Tibial artery (tissue), 4 donors: ENCODE results near the gene NRXN3.

Experiments
- DNase-seq, 2 donors: peaks; one replicate each; pipeline ENCODE4 v3.0.0-alpha.2; 2019
- H3K27ac ChIP-seq, 2 donors: fragments of 200-600 bp; sonication (generic) in 1 of 2; 1 replicate in 1 of 2; 2 replicates in 1 of 2; pipeline ENCODE4 v1.5.1; 2018 to 2019; ENCODE audit warnings: mild to moderate bottlenecking in 1 of 2
- H3K27me3 ChIP-seq, 2 donors: fragments of 200-600 bp; sonication (generic) in 1 of 2; one replicate each; pipeline versions ENCODE4 v1.5.1 to v1.6.0; 2016 to 2019
- H3K36me3 ChIP-seq, 3 donors: fragments of 200-600 bp; sonication (generic) in 2 of 3; one replicate each; pipeline ENCODE4 v1.5.1; 2016 to 2019; ENCODE audit warnings: mild to moderate bottlenecking in 2 of 3
- H3K4me1 ChIP-seq, 4 donors: fragments of 200-600 bp; sonication (generic) in 2 of 4; 1 replicate in 3 of 4; 2 replicates in 1 of 4; pipeline ENCODE4 v1.5.1; 2016 to 2019
- H3K4me3 ChIP-seq, 2 donors: fragments of 200-600 bp; sonication (generic) in 1 of 2; 1 replicate in 1 of 2; 2 replicates in 1 of 2; pipeline ENCODE4 v1.5.1; 2018 to 2019; ENCODE audit warnings: mild to moderate bottlenecking in 2 of 2
- H3K9me3 ChIP-seq, 3 donors: fragments of 200-600 bp; sonication (generic) in 1 of 3; one replicate each; pipeline ENCODE4 v1.5.1; 2016 to 2019
- intact Hi-C: fragments of 100-400 bp; cut with DNase I; formaldehyde crosslinking; loops from one replicate; pipeline ENCODE4 v1.15.0; 2023; ENCODE audit warnings: low total_unique reads
- TF ChIP-seq, protein P1 (sequence below), 2 experiments: fragments of 200-600 bp in 1 of 2; fragments of 450-650 bp in 1 of 2; IDR thresholded peaks; one replicate each; pipeline ENCODE4 v1.5.1; 2017 to 2019; ENCODE audit warnings: antibody characterized with exemption in 2 of 2, mild to moderate bottlenecking in 1 of 2, moderate library complexity in 1 of 2

NRXN3 gene

DNA sequence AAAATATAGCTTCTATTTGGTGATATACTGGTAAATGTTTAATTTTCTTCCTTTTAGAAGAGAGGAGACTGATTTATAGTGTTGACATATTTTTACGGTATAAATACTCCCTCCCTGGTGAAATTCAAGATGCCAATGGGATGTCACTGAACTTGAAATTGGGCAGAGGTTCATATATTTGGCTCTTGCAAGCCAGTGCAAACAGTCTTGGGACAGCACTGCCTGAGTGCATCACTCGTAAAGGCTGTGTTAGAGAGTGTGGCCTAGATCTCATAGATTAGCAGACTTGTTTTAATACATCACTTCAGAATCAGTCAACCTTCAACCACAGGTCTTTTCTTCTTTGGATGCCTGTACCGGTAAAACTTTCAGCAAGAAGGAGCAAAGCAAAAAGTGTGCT lies 681.0 kb downstream of the NRXN3 start:
- no peak for DNase-seq
- H3K27me3 ChIP-seq: no peaks in the 10 kb centered on the region
- no peaks in the 10 kb centered on the region for H3K36me3 ChIP-seq
- H3K4me3 ChIP-seq: no peak overlapping the region
- H3K27ac ChIP-seq: no peak overlapping the region
- no peaks in the 10 kb centered on the region for H3K9me3 ChIP-seq
- TF ChIP-seq, protein P1, sequence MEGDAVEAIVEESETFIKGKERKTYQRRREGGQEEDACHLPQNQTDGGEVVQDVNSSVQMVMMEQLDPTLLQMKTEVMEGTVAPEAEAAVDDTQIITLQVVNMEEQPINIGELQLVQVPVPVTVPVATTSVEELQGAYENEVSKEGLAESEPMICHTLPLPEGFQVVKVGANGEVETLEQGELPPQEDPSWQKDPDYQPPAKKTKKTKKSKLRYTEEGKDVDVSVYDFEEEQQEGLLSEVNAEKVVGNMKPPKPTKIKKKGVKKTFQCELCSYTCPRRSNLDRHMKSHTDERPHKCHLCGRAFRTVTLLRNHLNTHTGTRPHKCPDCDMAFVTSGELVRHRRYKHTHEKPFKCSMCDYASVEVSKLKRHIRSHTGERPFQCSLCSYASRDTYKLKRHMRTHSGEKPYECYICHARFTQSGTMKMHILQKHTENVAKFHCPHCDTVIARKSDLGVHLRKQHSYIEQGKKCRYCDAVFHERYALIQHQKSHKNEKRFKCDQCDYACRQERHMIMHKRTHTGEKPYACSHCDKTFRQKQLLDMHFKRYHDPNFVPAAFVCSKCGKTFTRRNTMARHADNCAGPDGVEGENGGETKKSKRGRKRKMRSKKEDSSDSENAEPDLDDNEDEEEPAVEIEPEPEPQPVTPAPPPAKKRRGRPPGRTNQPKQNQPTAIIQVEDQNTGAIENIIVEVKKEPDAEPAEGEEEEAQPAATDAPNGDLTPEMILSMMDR (IDR thresholded peaks at IDR 0.05): no peak
- intact Hi-C loops: no loop called here
- no peaks in the 10 kb centered on the region for H3K4me1 ChIP-seq

DNA sequence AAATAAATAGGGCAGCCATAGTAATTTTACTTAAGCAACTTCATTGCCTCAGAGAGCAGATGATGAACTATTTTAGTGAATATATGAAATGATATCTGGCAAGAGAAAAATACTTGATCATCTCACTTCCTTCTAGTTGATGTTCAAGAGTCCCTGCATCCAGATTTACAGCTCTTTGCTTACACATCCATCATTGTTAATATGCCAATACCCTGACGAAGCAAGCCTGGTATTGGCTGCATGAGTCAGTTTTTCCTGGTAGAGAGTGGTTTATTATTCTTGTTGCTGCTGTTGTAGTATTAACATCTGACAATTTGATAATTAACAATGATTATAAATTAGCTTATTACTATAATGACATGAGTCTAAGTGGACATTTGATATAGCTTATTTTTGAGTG lies 681.9 kb downstream of the NRXN3 start:
- TF ChIP-seq, protein P1 (IDR thresholded peaks at IDR 0.05): no peak
- H3K36me3 ChIP-seq: no peaks in the 10 kb centered on the region
- H3K27me3 ChIP-seq: no peaks in the 10 kb centered on the region
- H3K9me3 ChIP-seq: no peaks in the 10 kb centered on the region
- DNase-seq: no peak
- H3K27ac ChIP-seq: no peak overlapping the region
- H3K4me3 ChIP-seq: no peak overlapping the region
- intact Hi-C loops: no loop called here
- H3K4me1 ChIP-seq: no peaks in the 10 kb centered on the region

- no peaks in the 10 kb centered on the region for H3K9me3 ChIP-seq
- no peak overlapping the region for H3K4me3 ChIP-seq
- H3K4me1 ChIP-seq: no peaks in the 10 kb centered on the region
- no peak overlapping the region for H3K27ac ChIP-seq
- TF ChIP-seq, protein P1 (IDR thresholded peaks at IDR 0.05): no peak
- H3K36me3 ChIP-seq: no peaks in the 10 kb centered on the region
- no peak for DNase-seq
- no peaks in the 10 kb centered on the region for H3K27me3 ChIP-seq
- intact Hi-C loops: no loop called here
Observed at GRCh38 chr14:78857974-78858373, 687.8 kb downstream of the NRXN3 start.

- H3K27me3 ChIP-seq: no peaks in the 10 kb centered on the region
- H3K4me3 ChIP-seq: no peak overlapping the region
- no peak for DNase-seq
- intact Hi-C loops: no loop called here
- no peaks in the 10 kb centered on the region for H3K4me1 ChIP-seq
- H3K36me3 ChIP-seq: no peaks in the 10 kb centered on the region
- no peaks in the 10 kb centered on the region for H3K9me3 ChIP-seq
- no peak overlapping the region for H3K27ac ChIP-seq
- TF ChIP-seq, protein P1 (IDR thresholded peaks at IDR 0.05): no peak
Observed at GRCh38 chr14:78863143-78863542, 693.0 kb downstream of the NRXN3 start.

DNA sequence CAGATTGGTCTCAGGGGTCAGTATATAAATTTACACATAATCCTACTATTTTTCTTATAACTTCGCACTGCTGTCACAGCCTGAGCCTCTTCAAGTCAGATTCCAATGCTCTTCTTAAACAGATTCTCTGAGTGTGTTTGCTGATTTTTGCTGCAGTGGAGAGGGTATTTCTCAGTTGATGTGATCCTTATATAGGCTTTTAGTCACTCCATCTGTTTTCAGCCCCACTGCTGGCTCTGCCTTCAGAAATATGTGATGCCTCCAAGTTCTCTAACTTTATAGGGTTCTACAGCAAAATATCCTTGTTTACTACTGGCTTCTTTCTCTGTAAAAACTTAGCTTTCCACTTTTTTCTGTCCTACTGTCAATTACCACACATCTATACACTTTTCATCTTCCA lies 702.7 kb downstream of the NRXN3 start:
- H3K27ac ChIP-seq: no peak overlapping the region
- H3K4me3 ChIP-seq: no peak overlapping the region
- intact Hi-C loops: no loop called here
- no peak for DNase-seq
- H3K9me3 ChIP-seq: no peaks in the 10 kb centered on the region
- H3K27me3 ChIP-seq: no peaks in the 10 kb centered on the region
- no peaks in the 10 kb centered on the region for H3K36me3 ChIP-seq
- TF ChIP-seq, protein P1 (IDR thresholded peaks at IDR 0.05): no peak
- H3K4me1 ChIP-seq: no peaks in the 10 kb centered on the region

- Histone ChIP-seq H3K27ac (no peak overlapping the region), H3K36me3 (no peaks in the 10 kb centered on the region), H3K9me3 (no peaks in the 10 kb centered on the region), H3K4me3 (no peak overlapping the region), H3K27me3 (no peaks in the 10 kb centered on the region), H3K4me1 (no peaks in the 10 kb centered on the region)
- no peak for DNase-seq
- intact Hi-C loops: no loop called here
- TF ChIP-seq, protein P1 (IDR thresholded peaks at IDR 0.05): no peak
Observed at GRCh38 chr14:78873581-78873980, 703.4 kb downstream of the NRXN3 start.
